ENCODE measurements around the gene RPSA.

GRCh38 chr3:39398700-39399099, 7.8 kb upstream of the RPSA start:
- TF ChIP-seq CTCF (IDR thresholded peaks at IDR 0.05) (no peak), POLR2A (IDR thresholded peaks at IDR 0.05) (no peak), POLR2AphosphoS5 (IDR thresholded peaks at IDR 0.05) (no peak)

Measured in transverse colon (tissue), 4 donors.